Activated CD4-positive, alpha-beta T cell treated with anti-CD3 and anti-CD28 coated beads for 48 hours (primary cell): Measurements from ENCODE around the gene ZNF646.
A peak's percentile ranks its signal among the peaks of the same experiment; 100 is the strongest.

Experiments
- DNase-seq: peaks from one replicate; pipeline ENCODE4 v3.0.0-alpha.2; 2020

Gene ZNF646

DNA sequence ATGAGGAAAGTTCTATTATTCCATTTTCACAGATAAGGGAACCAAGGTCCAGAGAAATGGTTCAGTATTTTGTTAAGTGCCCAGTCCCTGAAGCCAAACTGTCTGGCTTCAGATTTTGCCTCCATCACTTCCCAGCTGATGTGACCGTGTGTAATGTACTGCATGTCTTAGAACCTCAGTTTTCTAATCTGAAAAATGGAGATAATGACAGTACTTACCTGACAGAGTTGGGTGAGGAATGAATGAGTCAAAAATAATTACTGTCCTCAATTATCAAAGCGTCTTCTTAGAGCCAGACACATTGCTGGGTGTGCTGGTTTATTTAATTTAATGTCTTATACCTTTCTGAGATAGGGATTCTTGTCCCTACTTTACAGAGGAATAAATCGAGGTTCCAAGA is 6.9 kb upstream of the ZNF646 start:
- DNase-seq: no peak

DNA sequence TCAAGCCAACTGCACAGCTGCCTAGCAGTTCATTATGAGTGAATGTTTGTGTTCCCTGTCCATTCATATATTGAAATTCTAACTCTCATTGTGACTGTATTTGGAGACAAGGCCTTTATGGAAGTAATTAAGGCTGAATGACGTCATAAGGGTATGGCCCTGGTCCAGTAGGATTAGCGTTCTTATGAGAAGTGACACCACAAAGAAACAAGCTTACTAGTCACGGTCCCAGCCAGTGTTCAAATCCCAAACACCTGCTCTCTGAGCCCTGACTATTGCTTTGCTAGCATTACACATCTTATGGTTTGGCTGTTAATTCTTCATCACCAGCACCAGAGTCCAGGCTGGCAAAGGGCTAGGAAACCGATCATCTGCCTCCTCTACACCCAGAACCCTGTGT is 2.4 kb upstream of the ZNF646 start:
- DNase-seq: no peak

DNA sequence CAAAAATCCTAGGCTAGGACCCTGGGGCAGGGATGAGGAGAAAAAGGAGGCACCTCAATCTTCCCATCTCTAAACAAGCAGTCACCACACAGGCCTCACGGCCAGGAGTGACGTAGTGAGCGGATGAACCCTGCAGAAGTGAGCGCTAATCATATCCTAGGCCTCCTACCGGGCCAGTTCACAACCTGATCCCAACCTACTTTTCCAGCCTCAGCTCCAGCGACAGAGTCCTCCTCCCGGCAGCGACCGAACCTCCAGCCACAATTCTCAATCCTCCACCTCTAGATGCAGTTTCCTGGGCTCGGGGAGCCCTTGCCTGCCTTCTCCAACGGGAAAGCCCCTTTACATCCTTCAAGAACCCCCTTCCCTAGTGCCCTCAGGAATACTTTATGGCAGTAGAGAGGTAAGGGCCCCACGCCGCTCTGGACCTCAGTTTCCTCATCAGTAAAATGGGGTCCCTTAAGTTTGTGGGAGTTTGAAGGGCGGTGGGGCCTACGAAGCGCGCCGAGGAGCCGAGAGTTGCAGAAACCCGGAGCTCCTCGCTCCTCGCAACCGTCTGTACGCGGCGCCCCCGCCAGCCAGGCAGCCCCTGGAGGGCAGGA is 1.6 kb upstream of the ZNF646 start:
- DNase-seq: peak; percentile 51

DNA sequence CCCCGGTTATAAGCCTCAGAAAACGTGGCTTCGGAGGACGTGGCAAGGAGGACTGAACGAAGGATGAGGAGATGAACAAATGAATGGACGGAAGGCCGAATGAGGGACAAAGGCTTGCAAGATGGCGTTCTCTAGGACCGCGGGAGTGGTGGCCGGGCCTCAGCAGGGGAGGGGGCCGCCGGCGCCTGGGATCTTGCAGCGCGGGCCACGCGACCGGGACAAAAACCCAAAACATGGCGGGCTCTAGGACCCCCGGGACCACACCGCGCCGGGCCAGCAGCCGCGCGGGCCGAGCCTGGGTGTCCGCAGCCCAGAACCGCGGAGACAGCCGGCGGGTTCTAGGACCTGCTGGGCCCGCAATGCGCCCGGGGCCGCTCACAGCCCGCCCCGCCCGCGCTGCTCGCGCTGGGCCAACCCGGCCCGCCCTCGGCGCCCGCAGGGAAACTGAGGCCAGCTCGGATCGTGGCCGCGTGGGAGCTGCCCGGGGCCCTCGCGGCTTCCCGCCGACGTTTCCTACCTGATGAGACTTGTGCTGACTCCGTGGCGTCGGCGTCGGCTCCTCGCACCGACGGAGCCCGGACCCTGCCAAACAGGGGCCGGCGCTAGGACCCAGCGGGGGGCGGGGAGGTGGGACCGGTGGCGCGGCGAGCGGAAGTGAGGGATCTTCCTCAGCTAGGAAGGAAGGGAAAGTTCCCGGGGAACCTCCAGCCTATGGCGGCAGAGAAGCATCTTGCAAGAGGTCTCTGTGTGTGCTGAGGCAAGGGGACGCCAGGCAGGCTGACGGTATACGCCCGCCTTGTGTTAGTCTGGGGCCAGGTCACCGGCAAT is 866 bp upstream of the ZNF646 start:
- peak; percentile 94 for DNase-seq

DNA sequence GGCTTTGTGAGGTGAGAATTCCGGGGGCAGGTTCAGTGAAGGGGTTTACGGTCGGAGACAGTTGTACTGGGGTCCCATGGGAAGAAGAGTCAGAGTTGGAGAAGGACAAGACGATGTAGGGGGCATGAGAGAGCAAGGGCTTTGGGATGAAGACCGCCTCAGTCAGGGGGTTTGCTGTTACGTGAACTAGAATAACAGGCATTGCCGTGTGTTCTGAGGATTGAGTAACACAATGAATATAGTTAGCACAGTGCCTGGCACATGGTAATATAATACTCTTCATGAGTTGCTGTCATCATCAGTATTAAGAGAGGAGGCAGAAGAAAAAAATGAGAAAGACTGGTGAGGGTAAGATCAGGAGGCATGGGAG is 577 bp downstream of the ZNF646 start:
- no peak for DNase-seq

DNA sequence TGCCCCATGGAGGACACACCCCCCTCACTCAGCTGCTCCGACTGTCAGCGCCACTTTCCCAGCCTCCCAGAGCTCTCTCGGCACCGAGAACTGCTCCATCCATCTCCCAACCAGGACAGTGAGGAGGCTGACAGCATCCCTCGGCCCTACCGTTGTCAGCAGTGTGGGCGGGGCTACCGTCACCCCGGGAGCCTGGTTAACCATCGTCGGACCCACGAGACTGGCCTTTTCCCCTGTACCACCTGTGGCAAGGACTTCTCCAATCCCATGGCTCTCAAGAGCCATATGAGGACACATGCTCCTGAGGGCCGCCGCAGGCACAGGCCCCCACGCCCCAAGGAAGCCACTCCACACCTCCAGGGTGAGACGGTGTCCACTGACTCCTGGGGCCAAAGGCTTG is 2.1 kb downstream of the ZNF646 start:
- DNase-seq: no peak

DNA sequence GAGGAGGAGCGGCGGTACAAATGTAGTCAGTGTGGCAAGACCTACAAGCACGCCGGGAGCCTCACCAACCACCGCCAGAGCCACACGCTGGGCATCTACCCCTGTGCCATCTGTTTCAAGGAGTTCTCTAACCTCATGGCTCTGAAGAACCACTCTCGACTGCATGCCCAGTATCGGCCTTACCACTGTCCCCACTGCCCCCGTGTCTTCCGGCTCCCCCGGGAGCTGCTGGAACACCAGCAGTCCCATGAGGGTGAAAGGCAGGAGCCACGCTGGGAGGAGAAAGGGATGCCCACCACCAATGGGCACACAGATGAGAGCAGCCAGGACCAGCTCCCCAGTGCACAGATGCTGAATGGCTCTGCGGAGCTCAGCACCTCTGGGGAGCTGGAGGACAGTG is 2.8 kb downstream of the ZNF646 start:
- DNase-seq: no peak

DNA sequence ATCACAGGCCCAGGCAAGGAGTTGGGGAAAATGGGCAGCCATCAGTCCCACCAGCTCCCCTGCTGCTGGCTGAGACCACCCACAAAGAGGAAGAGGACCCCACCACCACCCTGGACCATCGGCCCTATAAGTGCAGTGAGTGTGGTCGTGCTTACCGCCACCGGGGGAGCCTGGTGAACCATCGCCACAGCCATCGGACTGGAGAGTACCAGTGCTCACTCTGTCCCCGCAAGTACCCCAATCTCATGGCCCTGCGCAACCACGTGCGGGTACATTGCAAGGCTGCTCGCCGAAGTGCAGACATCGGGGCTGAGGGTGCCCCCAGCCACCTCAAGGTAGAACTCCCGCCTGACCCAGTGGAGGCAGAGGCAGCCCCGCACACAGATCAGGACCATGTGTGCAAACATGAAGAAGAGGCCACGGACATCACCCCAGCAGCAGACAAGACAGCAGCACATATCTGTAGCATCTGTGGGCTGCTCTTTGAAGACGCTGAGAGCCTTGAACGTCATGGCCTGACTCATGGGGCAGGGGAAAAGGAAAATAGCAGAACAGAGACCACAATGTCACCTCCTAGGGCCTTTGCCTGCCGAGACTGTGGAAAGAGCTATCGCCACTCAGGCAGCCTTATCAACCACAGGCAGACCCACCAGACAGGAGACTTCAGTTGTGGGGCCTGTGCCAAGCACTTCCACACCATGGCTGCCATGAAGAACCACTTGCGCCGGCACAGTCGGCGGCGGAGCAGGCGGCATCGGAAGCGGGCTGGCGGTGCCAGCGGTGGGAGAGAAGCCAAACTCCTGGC is 3.6 kb downstream of the ZNF646 start:
- no peak for DNase-seq

DNA sequence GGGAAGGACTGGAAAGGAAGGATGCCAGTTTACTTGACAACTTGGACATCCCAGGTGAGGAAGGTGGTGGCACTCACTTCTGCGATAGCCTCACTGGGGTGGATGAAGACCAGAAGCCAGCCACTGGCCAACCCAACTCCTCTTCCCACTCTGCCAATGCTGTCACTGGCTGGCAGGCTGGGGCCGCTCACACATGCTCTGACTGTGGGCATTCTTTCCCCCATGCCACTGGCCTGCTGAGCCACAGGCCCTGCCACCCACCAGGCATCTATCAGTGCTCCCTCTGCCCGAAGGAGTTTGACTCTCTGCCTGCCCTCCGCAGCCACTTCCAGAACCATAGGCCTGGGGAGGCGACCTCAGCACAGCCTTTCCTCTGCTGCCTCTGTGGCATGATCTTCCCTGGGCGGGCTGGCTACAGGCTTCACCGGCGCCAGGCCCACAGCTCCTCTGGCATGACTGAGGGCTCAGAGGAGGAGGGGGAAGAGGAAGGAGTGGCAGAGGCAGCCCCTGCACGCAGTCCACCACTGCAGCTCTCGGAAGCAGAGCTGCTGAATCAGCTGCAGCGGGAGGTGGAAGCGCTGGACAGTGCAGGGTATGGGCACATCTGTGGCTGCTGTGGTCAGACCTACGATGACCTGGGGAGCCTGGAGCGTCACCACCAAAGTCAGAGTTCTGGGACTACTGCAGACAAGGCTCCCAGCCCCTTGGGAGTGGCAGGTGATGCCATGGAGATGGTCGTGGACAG is 4.5 kb downstream of the ZNF646 start:
- no peak for DNase-seq

DNA sequence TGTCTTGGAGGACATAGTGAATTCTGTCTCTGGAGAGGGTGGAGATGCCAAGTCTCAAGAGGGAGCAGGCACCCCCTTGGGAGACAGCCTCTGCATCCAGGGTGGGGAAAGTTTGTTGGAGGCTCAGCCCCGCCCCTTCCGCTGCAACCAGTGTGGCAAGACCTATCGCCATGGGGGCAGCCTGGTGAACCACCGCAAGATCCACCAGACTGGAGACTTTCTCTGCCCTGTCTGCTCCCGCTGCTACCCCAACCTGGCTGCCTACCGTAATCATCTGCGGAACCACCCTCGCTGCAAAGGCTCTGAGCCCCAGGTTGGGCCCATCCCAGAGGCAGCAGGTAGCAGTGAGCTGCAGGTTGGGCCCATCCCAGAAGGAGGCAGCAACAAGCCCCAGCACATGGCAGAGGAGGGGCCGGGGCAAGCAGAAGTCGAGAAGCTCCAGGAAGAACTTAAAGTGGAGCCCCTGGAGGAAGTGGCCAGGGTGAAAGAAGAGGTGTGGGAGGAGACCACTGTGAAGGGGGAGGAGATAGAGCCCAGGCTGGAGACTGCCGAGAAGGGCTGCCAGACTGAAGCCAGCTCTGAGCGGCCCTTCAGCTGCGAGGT is 5.2 kb downstream of the ZNF646 start:
- DNase-seq: no peak

DNA sequence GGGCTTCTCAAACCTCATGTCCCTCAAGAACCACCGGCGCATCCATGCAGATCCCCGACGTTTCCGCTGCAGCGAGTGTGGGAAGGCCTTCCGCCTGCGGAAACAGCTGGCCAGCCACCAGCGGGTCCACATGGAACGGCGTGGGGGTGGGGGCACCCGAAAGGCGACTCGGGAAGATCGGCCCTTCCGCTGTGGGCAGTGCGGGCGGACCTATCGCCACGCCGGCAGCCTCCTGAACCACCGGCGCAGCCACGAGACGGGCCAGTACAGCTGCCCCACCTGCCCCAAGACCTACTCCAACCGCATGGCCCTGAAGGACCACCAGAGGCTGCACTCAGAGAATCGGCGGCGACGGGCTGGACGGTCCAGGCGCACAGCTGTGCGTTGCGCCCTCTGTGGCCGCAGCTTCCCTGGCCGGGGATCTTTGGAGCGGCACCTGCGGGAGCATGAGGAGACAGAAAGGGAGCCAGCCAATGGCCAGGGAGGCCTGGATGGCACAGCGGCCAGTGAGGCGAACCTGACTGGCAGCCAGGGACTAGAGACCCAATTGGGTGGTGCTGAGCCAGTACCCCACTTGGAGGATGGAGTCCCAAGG is 5.9 kb downstream of the ZNF646 start:
- no peak for DNase-seq

DNA sequence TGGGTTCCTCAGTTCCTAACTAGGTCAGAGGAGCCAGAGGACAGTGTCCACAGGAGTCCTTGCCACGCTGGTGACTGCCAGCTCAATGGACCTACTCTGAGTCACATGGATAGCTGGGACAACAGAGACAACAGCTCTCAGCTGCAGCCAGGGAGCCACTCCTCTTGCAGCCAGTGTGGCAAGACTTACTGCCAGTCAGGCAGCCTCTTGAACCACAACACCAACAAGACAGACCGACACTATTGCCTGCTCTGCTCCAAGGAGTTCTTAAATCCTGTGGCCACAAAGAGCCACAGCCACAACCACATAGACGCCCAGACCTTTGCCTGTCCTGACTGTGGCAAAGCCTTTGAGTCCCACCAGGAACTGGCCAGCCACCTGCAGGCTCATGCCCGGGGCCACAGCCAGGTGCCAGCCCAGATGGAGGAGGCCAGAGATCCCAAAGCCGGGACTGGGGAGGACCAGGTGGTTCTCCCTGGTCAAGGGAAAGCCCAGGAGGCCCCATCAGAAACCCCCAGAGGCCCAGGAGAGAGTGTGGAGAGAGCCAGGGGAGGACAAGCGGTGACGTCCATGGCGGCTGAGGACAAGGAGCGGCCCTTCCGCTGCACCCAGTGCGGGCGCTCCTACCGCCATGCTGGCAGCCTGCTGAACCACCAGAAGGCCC is 6.7 kb downstream of the ZNF646 start:
- DNase-seq: no peak

DNA sequence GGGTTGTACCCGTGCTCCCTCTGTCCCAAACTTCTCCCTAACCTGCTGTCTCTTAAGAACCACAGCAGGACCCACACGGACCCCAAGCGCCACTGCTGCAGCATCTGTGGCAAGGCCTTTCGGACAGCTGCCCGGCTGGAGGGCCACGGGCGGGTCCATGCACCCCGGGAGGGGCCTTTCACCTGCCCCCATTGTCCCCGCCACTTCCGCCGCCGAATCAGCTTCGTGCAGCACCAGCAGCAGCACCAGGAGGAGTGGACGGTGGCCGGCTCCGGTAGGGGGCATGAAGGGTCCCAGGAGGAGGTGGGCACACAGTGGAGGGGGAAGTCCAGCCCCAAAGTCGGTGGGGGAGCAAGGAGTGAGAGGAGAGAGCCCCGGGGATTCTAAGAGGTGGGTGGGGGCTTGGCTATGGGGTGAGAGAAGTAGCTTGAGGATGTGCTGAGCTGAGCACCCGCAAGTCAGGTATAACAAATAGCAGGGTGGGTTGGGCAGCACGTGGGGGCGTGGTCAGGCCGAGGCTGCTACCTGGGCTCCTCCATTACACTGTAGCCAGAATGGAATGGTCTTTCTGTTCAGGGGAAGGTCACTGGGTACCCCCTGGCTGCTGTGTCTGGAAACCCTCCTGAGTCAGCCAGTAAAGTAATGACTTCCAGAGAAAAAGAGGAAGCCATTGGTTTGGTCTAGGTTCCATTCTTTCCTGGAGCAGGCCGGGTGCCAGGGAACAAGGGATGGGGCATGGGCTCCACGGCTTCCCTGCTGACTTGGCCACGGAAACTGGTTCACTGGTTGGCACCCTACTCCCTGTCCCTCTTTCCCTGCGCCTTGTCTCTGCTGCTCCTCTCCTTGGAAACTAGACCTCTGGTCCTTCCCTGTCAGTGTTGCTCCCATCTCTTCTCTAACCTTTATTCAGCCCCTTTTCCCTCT is 7.5 kb downstream of the ZNF646 start:
- no peak for DNase-seq

DNA sequence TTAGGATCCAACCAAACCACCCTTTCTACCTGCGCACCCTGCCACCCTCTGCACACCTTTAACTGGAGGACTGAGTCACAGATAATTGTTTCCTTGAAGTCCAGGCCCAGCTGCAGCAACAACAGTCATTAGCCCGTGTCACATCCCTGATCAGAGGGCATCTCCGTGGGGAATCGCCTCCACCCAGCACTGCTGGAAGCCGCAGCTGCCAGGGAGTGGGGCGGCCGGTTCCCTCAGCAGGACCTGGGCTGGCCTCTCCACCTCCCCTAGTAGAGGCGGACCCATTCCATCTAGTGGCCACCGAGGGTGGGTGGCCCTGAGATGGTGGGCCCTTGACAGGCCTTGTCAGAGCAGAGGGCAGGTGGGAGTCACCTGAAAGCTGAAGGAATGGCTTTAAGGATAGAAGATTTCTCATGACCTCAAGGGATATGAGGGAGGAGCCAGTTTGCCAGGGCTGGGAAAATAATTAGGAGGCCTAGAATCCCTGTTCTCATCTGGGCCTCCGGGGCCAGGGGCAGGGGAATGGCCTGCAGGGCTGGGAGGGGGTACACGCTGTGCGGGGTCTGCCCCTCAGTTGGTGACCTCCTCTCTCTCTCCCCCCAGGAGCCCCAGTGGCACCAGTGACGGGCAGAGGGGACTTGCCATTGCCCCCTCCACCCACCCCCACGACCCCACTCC is 8.3 kb downstream of the ZNF646 start:
- no peak for DNase-seq

DNA sequence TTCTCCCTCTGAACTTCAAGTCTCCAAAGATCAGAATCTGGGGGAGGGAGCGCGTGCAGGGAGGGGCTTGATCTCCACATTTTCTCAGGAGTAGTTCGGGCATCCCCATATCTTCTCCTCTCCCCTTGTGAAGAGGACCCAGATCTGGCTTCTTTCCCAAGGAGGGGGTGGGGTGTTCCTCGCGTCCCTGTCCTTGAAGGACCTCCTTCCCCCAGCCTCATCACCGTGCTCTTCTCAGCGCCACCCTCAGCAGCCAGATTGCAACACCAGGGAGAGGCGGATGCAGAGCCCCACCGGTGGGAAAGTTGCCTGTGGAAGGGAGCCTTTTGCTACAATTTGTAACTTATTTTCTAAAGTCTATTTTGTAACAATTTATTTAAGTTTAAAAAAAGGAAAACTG is 8.9 kb downstream of the ZNF646 start:
- DNase-seq: no peak

DNA sequence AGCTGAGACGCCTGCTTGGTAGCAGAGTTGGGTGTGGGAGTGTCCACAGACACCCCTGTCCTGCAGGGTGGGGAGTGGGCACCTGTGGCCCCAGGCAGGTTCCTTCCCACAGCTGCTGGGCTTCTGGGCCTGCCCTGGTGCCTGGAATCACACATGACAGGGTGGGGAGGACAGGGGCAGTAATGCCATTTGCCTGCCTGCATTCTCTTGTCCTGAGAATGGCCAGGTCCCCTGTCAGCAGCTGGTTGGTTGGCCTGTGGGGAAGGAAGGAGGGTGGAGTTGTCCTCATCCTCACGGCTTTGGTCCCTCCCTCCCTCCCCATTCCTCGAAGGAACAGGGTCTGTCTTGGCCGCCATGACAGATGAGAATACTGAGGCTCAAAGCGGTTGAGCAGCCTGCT is 9.3 kb downstream of the ZNF646 start:
- no peak for DNase-seq

DNA sequence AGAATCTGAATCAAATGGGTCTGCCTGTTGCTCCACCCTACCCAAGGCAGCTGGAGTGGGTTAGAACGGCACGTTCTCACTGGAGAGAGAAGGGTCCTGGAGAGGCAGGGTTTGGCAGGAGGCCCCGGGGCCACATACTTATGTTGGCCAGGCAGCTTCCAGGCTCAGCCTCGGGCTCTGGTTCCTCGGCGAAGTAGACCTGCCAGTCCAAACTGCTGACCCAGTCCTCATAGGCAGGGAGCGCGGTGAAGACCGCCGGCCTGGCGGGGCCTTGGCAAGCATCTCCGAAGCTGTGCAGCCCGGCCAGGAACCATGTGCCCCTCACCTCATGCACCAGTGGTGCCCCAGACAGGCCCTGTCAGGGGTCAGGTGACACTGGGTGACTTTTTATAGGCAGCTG is 9.8 kb downstream of the ZNF646 start:
- no peak for DNase-seq

DNA sequence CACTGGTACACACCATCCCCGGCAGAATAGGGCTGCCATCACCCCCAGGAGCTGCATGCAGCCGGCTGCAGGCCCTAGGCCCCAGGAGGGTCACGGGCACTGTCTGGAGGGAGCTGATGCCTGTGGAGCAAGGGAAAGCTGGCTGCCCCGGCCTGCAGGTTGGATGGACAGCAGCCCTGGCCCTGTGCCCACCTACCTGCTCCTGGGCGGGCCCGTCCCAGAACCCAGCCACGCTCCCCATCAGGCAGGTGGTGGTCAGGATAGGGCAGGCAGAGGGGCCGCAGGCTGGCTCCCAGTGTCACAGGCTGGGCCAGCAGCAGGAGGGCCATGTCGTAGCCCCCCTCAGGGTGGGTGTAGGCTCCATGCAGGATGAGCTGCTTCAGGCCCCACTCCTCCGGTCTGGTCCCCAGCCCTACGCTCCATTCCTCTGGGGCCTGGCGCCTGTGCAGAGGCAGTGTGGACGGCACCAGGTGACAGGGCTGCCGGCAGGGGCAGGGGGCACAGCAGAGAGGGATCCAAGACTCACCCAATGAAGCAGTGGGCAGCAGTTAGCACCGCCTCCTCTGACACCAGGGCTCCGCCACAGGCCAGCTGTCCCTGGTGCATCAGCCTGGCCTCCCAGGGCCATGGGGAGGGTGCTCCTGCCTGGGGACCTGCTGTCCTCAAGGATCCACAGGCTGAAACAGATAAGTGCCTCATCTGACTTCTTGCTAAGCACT is 10.5 kb downstream of the ZNF646 start:
- DNase-seq: no peak

DNA sequence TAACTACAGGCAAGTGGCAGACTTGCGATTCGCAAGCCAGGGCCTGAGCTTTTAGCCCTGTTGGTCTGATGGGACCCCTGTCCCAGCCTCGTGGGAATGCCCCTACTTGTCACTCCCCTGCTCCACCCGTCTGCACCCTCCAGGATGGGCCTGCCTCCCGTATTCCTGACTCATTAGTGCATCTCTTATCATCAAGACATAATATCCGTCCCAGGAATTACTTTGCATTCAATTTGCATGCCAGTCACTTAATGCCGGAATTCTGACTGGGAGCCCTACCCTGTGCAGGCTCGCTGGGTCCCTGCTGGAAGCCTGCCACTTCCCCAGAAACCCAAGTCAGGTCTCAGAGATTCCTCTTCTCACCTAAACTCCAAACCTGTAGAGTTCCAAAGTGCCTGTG is 11.2 kb downstream of the ZNF646 start:
- no peak for DNase-seq
